T-cell (primary cell): ENCODE results near the gene GTF2I. TPM values are rescaled to one million over a fixed set of nuclear protein-coding genes. Genes with fewer than 3 reads are reported as not detected.
A peak's percentile ranks its signal among the peaks of the same experiment; 100 is the strongest.

Experiments
- ATAC-seq, 4 experiments: fragments of 200-7000 bp in 3 of 4; fragments of 150-1000 bp in 1 of 4; cut with Tn5 transposase; replicated peaks in 1 of 4; 1 replicate in 3 of 4; 2 replicates in 1 of 4; pipeline ENCODE4 v1.10.0; 2021; ENCODE audit warnings: moderate library complexity in 3 of 4, mild to moderate bottlenecking in 2 of 4, moderate number of reproducible peaks in 1 of 4
- CTCF ChIA-PET, 2 donors: fragments of 300-600 bp; sonication (Branson Sonifier 250); formaldehyde crosslinking; loops; one replicate each; lab custom pipeline; 2022; ENCODE audit warnings: antibody characterized with exemption in 2 of 2; lab: Charles Lee
- POLR2A ChIA-PET, 2 donors: fragments of 300-600 bp; sonication (Branson Sonifier 250); formaldehyde crosslinking; loops; one replicate each; lab custom pipeline; 2022; ENCODE audit warnings: antibody characterized with exemption in 2 of 2; lab: Charles Lee
- DNase-seq, 35 experiments: peaks; one replicate each; pipeline versions ENCODE4 v3.0.0 to v3.0.0-alpha.2; 2013 to 2023
- H3K27ac ChIP-seq: one replicate; pipeline ENCODE4 v1.5.1; 2013; ENCODE audit warnings: low read length
- H3K27me3 ChIP-seq, 2 experiments: replicated peaks in 1 of 2; 1 replicate in 1 of 2; 2 replicates in 1 of 2; pipeline versions ENCODE4 v1.6.1 to v1.7.0; 2013; ENCODE audit warnings: low read length in 1 of 2, mixed read lengths in 1 of 2; ENCODE audit not compliant: control insufficient read depth in 2 of 2, insufficient read depth in 2 of 2; ENCODE audit errors: extremely low read depth in 1 of 2
- H3K36me3 ChIP-seq, 2 donors: 1 replicate in 1 of 2; 2 replicates in 1 of 2; pipeline versions ENCODE4 v1.6.1 to v1.7.0; 2013; ENCODE audit warnings: low read length in 1 of 2; ENCODE audit not compliant: control insufficient read depth in 2 of 2, insufficient read depth in 1 of 2; ENCODE audit errors: extremely low read depth in 1 of 2
- H3K4me1 ChIP-seq, 2 experiments: 1 replicate in 1 of 2; 2 replicates in 1 of 2; pipeline versions ENCODE4 v1.6.1 to v1.7.0; 2013; ENCODE audit warnings: low read length in 2 of 2, mixed read lengths in 1 of 2; ENCODE audit not compliant: insufficient read depth in 2 of 2, control insufficient read depth in 1 of 2; ENCODE audit errors: extremely low read depth in 1 of 2
- H3K4me3 ChIP-seq, 2 donors: 1 replicate in 1 of 2; 2 replicates in 1 of 2; pipeline versions ENCODE4 v1.5.1 to v1.7.0; 2013; ENCODE audit warnings: mild to moderate bottlenecking in 2 of 2, low read length in 1 of 2, moderate library complexity in 1 of 2; ENCODE audit not compliant: control insufficient read depth in 1 of 2; ENCODE audit errors: extremely low read depth in 1 of 2
- H3K9me3 ChIP-seq: 2 replicates; pipeline ENCODE4 v1.7.0; 2013
- H3K27ac Mint-ChIP-seq, 2 donors: one replicate each; pipeline ENCODE4 v1.8.0; 2020 to 2021; ENCODE audit warnings: mild to moderate bottlenecking in 2 of 2, mixed read lengths in 2 of 2
- H3K27me3 Mint-ChIP-seq, 2 donors: one replicate each; pipeline ENCODE4 v1.8.0; 2021 to 2022; ENCODE audit warnings: mixed read lengths in 2 of 2
- H3K36me3 Mint-ChIP-seq: one replicate; pipeline ENCODE4 v1.8.0; 2021; ENCODE audit warnings: mixed read lengths
- H3K4me1 Mint-ChIP-seq, 3 donors: one replicate each; pipeline ENCODE4 v1.8.0; 2020 to 2022; ENCODE audit warnings: mixed read lengths in 3 of 3, mild to moderate bottlenecking in 1 of 3
- H3K4me3 Mint-ChIP-seq, 3 donors: one replicate each; pipeline ENCODE4 v1.8.0; 2020 to 2022; ENCODE audit warnings: mild to moderate bottlenecking in 3 of 3, mixed read lengths in 3 of 3, moderate library complexity in 3 of 3
- H3K9me3 Mint-ChIP-seq, 3 donors: one replicate each; pipeline ENCODE4 v1.8.0; 2020 to 2022; ENCODE audit warnings: mixed read lengths in 3 of 3
- WGBS: methylation state at CpG from one replicate; pipeline ENCODE4 v1.1.5; 2013; ENCODE audit warnings: missing lambda C conversion rate; ENCODE audit not compliant: insufficient coverage; 5-methylcytosine and 5-hydroxymethylcytosine counted together
- total RNA-seq, 35 experiments: library from RNA in 6 of 35; stranded (reverse) in 6 of 35; fragments of 120-200 nt in 1 of 35; gene quantifications; one replicate each; pipeline versions ENCODE4 v1.2.1 to v1.2.4 and lab custom pipeline; 2013 to 2026

GTF2I gene
- total RNA-seq, 5 donors from 2014 or later (not counting 1 experiment from before 2014, with no cell fraction given): 155 to 196 (median 166) TPM

- Histone ChIP-seq H3K27me3 (peaks cover 0 to 2% of the 10 kb centered on the region in 2 experiments), H3K4me3 (no peak overlapping the region), H3K27ac (no peak overlapping the region), H3K9me3 (no peaks in the 10 kb centered on the region), H3K4me1 (peaks cover 7 to 8% of the 10 kb centered on the region in 2 experiments), H3K36me3 (no peaks in the 10 kb centered on the region)
- Mint-ChIP-seq H3K9me3 (no peaks in the 10 kb centered on the region), H3K4me1 (peaks cover 9 to 11% (median 10%) of the 10 kb centered on the region in 3 donors), H3K36me3 (no peaks in the 10 kb centered on the region), H3K4me3 (no peak overlapping the region), H3K27me3 (no peaks in the 10 kb centered on the region), H3K27ac (no peak overlapping the region)
- ChIA-PET POLR2A (no interaction called here), CTCF (interaction anchor here in 1 of 2 donors (0.6 kb wide), 1 partner anchor 26 kb away, joined by 3 read pairs; no protein-coding TSS in a partner anchor)
- WGBS: 95% methylated on average over 3 of the region's 5 CpGs
- no peak for DNase-seq
- no peak for ATAC-seq
Observed at GRCh38 chr7:74622228-74622749, 35.2 kb upstream of the GTF2I start.

DNA sequence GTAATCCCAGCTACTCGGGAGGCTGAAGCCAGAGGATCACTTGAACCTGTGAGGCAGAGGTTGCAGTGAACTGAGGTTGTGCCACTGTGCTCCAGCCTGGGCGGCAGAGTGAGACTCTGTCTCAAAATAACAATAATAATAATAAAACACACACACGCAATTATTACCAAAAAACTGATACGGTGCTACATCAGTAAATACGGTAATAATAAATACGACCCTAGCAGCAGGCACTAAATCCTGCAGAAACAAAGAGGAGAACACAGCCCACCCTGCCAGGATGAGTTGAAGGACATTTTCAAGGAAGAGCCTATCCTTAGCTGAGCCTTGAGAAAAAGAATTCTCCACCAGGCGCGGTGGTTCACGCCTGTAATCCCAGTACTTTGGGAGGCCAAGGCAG is 34.4 kb upstream of the GTF2I start:
- ChIA-PET CTCF (no interaction called here), POLR2A (no interaction called here)
- no peak overlapping the region for H3K27ac Mint-ChIP-seq
- H3K27me3 Mint-ChIP-seq: no peaks in the 10 kb centered on the region
- DNase-seq (no peak), ATAC-seq (no peak)
- no peak overlapping the region for H3K4me3 Mint-ChIP-seq
- no peaks in the 10 kb centered on the region for H3K36me3 Mint-ChIP-seq
- Histone ChIP-seq H3K36me3 (no peaks in the 10 kb centered on the region), H3K4me3 (no peak overlapping the region), H3K27ac (no peak overlapping the region), H3K27me3 (no peaks in the 10 kb centered on the region), H3K9me3 (no peaks in the 10 kb centered on the region), H3K4me1 (peaks cover 0 to under 1% of the 10 kb centered on the region in 2 experiments)
- WGBS: 92% methylated on average over 4 of the region's 9 CpGs
- H3K4me1 Mint-ChIP-seq: peaks cover under 1 to 3% (median 2%) of the 10 kb centered on the region in 3 donors
- H3K9me3 Mint-ChIP-seq: no peaks in the 10 kb centered on the region

GRCh38 chr7:74625446-74625845 is 32.1 kb upstream of the GTF2I start:
- ATAC-seq: no peak

DNA sequence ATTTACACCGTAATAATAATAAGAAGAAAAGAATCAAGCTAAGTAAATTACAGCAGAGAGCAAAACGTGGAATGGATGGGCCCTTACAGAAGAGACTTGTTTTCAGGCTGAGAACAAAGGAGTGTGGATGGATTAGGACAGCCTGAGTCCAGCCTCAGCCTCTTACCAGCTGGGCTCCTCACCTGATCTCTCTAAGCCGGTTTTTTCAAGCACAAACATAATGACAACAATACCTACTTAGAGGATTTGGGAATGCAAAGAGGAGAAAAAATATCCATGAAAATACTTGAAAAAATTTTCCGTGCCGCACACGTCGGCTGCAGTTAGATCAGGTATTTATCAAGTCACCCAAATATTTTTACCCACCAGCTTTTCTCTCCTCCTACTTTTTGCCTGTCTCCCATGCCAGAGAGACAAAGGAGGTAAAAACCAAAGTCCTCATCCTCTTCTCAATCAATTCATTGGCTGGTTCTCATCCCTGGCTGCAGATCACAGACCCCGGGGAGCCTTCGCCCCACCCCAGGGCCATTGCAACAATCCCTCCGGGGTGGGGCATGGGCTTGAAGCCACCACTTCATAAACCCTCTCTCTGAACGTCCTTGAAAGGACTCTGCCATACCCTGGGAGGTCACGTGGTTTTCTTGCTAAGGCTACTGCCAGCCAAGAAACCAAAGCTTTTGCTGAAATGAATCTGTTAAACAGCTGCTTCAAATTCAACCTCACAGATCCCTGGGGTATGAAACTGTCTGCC is 29.7 kb upstream of the GTF2I start:
- H3K27me3 ChIP-seq: no peaks in the 10 kb centered on the region
- ChIA-PET POLR2A (no interaction called here), CTCF (interaction anchor here in 1 of 2 donors (0.6 kb wide), 1 partner anchor 497 kb away, joined by 3 read pairs; no protein-coding TSS in a partner anchor)
- ATAC-seq: no peak
- Mint-ChIP-seq H3K4me1 (peaks cover 0 to 2% (median 1%) of the 10 kb centered on the region in 3 donors), H3K27me3 (no peaks in the 10 kb centered on the region), H3K27ac (no peak overlapping the region), H3K36me3 (no peaks in the 10 kb centered on the region), H3K9me3 (no peaks in the 10 kb centered on the region), H3K4me3 (no peak overlapping the region)
- WGBS: 47% methylated on average over 6 of the region's 12 CpGs
- H3K9me3 ChIP-seq: no peaks in the 10 kb centered on the region
- no peaks in the 10 kb centered on the region for H3K36me3 ChIP-seq
- H3K4me3 ChIP-seq: no peak overlapping the region
- H3K27ac ChIP-seq: no peak overlapping the region
- no peaks in the 10 kb centered on the region for H3K4me1 ChIP-seq
- DNase-seq: no peak

More at GRCh38 chr7:74625446-74625845, 32.1 kb upstream of the GTF2I start:
- no peaks in the 10 kb centered on the region for H3K27me3 Mint-ChIP-seq
- H3K4me1 ChIP-seq: no peaks in the 10 kb centered on the region
- H3K36me3 ChIP-seq: no peaks in the 10 kb centered on the region
- ChIA-PET POLR2A (interaction anchor here in 1 of 2 donors (0.6 kb wide), 1 partner anchor 500 kb away, joined by 4 read pairs; no protein-coding TSS in a partner anchor), CTCF (interaction anchor here in 1 of 2 donors (0.7 kb wide), 2 partner anchors 9 to 26 kb away, joined by 4 to 5 read pairs; no protein-coding TSS in a partner anchor)
- peaks cover 0 to 2% (median 1%) of the 10 kb centered on the region in 3 donors for H3K4me1 Mint-ChIP-seq
- no peaks in the 10 kb centered on the region for H3K36me3 Mint-ChIP-seq
- 8% methylated on average over 2 of the region's 3 CpGs for WGBS
- no peak overlapping the region for H3K4me3 ChIP-seq
- no peaks in the 10 kb centered on the region for H3K9me3 ChIP-seq
- H3K9me3 Mint-ChIP-seq: no peaks in the 10 kb centered on the region
- H3K4me3 Mint-ChIP-seq: no peak overlapping the region
- DNase-seq: peak in 1 of 35 experiments; percentile 45
- H3K27me3 ChIP-seq: no peaks in the 10 kb centered on the region
- no peak overlapping the region for H3K27ac Mint-ChIP-seq
- H3K27ac ChIP-seq: no peak overlapping the region

- ChIA-PET CTCF (no interaction called here), POLR2A (no interaction called here)
- Histone ChIP-seq H3K9me3 (no peaks in the 10 kb centered on the region), H3K4me1 (peaks cover 0 to 2% of the 10 kb centered on the region in 2 experiments), H3K4me3 (no peak overlapping the region), H3K36me3 (no peaks in the 10 kb centered on the region), H3K27me3 (no peaks in the 10 kb centered on the region), H3K27ac (no peak overlapping the region)
- Mint-ChIP-seq H3K4me3 (no peak overlapping the region), H3K4me1 (no peaks in the 10 kb centered on the region), H3K27me3 (no peaks in the 10 kb centered on the region), H3K36me3 (no peaks in the 10 kb centered on the region), H3K9me3 (no peaks in the 10 kb centered on the region), H3K27ac (peak overlapping the region in 1 of 2 donors; percentile 5)
- no peak for ATAC-seq
- WGBS: 80% methylated on average over 7 of the region's 8 CpGs
- no peak for DNase-seq
Observed at GRCh38 chr7:74632505-74632904, 25.0 kb upstream of the GTF2I start.

GRCh38 chr7:74633451-74633921 is 24.0 kb upstream of the GTF2I start:
- Mint-ChIP-seq H3K4me3 (no peak overlapping the region), H3K4me1 (no peaks in the 10 kb centered on the region), H3K27ac (no peak overlapping the region), H3K27me3 (no peaks in the 10 kb centered on the region), H3K36me3 (no peaks in the 10 kb centered on the region), H3K9me3 (no peaks in the 10 kb centered on the region)
- H3K27ac ChIP-seq: no peak overlapping the region
- ATAC-seq: no peak
- no peaks in the 10 kb centered on the region for H3K9me3 ChIP-seq
- H3K36me3 ChIP-seq: no peaks in the 10 kb centered on the region
- ChIA-PET POLR2A (no interaction called here), CTCF (no interaction called here)
- H3K4me1 ChIP-seq: peaks cover 0 to 2% of the 10 kb centered on the region in 2 experiments
- H3K27me3 ChIP-seq: no peaks in the 10 kb centered on the region
- H3K4me3 ChIP-seq: no peak overlapping the region
- no peak for DNase-seq
- WGBS: 88% methylated on average over 8 of the region's 9 CpGs
